HFFc6 (cell line): ENCODE results near the gene CSMD2. TPM values are rescaled to one million over a fixed set of nuclear protein-coding genes. Genes with fewer than 3 reads are reported as not detected.

ENCODE experiments used
- DNase-seq: peaks from one replicate; pipeline ENCODE4 v3.0.0-alpha.2; 2018
- H3K27ac Mint-ChIP-seq: 2 replicates; pipeline ENCODE4 v1.8.0; 2020; ENCODE audit warnings: mild to moderate bottlenecking, mixed read lengths
- H3K27me3 Mint-ChIP-seq: 2 replicates; pipeline ENCODE4 v1.8.0; 2021; ENCODE audit warnings: mild to moderate bottlenecking, moderate library complexity, mixed read lengths; ENCODE audit not compliant: insufficient read depth
- H3K36me3 Mint-ChIP-seq: 2 replicates; pipeline ENCODE4 v1.8.0; 2021; ENCODE audit warnings: low read depth, mixed read lengths
- H3K4me1 Mint-ChIP-seq: 2 replicates; pipeline ENCODE4 v1.8.0; 2020; ENCODE audit warnings: low read depth, mixed read lengths
- H3K4me3 Mint-ChIP-seq: 2 replicates; pipeline ENCODE4 v1.8.0; 2020; ENCODE audit warnings: mild to moderate bottlenecking, moderate library complexity, mixed read lengths
- H3K9me3 Mint-ChIP-seq: 2 replicates; pipeline ENCODE4 v1.8.0; 2020; ENCODE audit warnings: mild to moderate bottlenecking, mixed read lengths
- total RNA-seq, 6 experiments: library from RNA; stranded (reverse); fragmentation: NEBNext Ultra II Directional; extraction: Animal tissue kit (Norgen Biotek cat#: 25700); gene quantifications; 2 replicates in 1 of 6; 3 replicates in 5 of 6; pipeline ENCODE4 v1.2.3, GENCODE V29; 2021
- TF ChIP-seq, protein P1 (sequence below): fragments of 200-600 bp; sonication (generic); IDR thresholded peaks from 2 replicates; pipeline ENCODE4 v1.5.0; 2021; ENCODE audit warnings: antibody characterized with exemption, mild to moderate bottlenecking

Gene CSMD2
- total RNA-seq, 6 experiments from 2014 or later = 0.77 to 3.2 (median 1.2) TPM

DNA sequence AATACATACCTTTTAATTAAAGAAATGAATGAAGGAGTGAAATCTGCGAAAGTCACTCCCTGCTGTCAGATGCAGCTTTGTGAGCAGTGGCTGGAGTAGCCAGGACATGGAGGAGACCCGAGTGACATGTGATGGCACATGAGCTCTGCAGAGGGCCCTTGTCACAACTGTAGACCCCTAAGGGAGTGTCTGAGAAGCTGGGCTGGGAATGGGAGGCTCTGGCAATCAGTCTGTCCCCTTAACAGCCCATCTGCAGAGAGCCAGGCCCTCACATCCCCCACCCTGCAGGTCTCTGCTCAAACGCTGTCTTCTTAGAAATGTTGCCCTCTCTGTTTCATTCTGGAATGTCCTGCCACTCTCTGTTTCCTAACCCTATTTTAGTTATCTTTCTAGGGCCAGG, 176.9 kb downstream of the CSMD2 start:
- Mint-ChIP-seq H3K4me1 (peaks cover 16% of the 10 kb centered on the region; the same call in 1 of the 2 replicates), H3K27ac (no peak overlapping the region), H3K9me3 (peaks cover 8% of the 10 kb centered on the region), H3K4me3 (no peak overlapping the region), H3K36me3 (no peaks in the 10 kb centered on the region), H3K27me3 (no peaks in the 10 kb centered on the region)
- TF ChIP-seq, protein P1, sequence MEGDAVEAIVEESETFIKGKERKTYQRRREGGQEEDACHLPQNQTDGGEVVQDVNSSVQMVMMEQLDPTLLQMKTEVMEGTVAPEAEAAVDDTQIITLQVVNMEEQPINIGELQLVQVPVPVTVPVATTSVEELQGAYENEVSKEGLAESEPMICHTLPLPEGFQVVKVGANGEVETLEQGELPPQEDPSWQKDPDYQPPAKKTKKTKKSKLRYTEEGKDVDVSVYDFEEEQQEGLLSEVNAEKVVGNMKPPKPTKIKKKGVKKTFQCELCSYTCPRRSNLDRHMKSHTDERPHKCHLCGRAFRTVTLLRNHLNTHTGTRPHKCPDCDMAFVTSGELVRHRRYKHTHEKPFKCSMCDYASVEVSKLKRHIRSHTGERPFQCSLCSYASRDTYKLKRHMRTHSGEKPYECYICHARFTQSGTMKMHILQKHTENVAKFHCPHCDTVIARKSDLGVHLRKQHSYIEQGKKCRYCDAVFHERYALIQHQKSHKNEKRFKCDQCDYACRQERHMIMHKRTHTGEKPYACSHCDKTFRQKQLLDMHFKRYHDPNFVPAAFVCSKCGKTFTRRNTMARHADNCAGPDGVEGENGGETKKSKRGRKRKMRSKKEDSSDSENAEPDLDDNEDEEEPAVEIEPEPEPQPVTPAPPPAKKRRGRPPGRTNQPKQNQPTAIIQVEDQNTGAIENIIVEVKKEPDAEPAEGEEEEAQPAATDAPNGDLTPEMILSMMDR = no peak
- no peak for DNase-seq

DNA sequence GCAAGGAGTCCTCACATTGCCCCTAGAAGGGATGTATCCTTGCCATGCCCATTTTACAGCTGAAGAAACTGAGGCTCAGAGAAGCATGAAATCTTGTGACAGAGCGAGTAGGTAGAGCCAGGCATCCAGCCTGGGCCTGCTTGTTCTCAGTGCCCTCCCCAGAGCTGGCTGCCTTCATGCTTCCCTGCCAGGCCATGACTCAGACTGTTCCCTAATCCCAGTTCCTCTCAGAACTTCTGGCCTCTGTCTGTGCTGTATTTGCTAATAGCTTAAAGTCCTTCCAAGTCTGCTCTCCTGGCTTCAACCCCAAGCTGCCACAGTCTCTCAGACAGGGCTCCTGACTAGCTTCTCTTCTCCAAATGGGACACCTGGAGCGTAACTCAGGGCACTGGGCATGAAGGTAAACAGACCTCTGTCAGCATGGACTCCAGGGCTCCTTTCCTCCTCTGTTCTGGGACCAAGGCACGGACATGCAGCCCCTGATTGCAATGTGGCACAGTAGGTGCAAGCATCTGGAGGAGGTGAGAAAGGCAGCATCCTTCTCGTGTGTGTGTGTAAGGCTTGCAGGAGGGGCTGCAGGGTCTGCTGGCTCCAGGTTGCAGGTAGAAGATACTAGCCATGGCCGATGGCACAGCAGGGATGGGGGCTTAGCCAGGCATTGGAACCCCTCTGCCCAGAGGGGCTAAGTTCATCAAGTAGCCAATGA, 178.5 kb downstream of the CSMD2 start:
- peak; percentile 59 for DNase-seq
- TF ChIP-seq, protein P1 = no peak
- H3K36me3 Mint-ChIP-seq = peaks cover 5% of the 10 kb centered on the region; the same call in 1 of the 2 replicates
- H3K4me1 Mint-ChIP-seq = peaks cover 16% of the 10 kb centered on the region; the same call in 1 of the 2 replicates
- H3K9me3 Mint-ChIP-seq = peaks cover 13% of the 10 kb centered on the region
- peak overlapping the region; percentile 32; the same call in 1 of the 2 replicates for H3K27ac Mint-ChIP-seq
- no peak overlapping the region for H3K4me3 Mint-ChIP-seq
- H3K27me3 Mint-ChIP-seq = no peaks in the 10 kb centered on the region

DNA sequence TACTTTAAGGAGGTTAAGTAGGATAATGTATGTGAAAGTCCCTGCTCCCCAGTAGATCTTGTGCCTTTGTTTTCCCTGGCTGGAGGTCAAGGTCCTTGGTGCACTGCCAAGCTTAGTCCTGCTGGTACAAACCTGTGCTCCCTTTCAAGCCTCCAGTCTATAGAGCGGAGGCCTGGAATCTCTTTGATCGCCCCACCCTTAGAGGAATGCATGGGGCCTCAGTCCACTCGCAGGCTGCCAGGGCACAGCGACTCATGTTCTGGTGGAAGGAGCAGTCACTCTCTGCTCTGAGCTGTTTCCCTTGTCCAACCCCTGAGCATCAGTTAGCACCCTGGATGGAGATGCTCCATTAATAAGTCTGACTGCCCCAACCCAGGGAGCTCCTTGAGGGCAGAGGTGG, 179.4 kb downstream of the CSMD2 start:
- H3K27ac Mint-ChIP-seq = peak overlapping the region; percentile 45; the same call in 1 of the 2 replicates
- H3K27me3 Mint-ChIP-seq = no peaks in the 10 kb centered on the region; the same call in none of the 2 replicates
- H3K36me3 Mint-ChIP-seq = peaks cover 7% of the 10 kb centered on the region; the same call in 1 of the 2 replicates
- H3K9me3 Mint-ChIP-seq = peaks cover 15% of the 10 kb centered on the region
- no peak overlapping the region for H3K4me3 Mint-ChIP-seq
- DNase-seq = peak; percentile 64
- H3K4me1 Mint-ChIP-seq = peaks cover 16% of the 10 kb centered on the region; the same call in 1 of the 2 replicates
- TF ChIP-seq, protein P1 = no peak

DNA sequence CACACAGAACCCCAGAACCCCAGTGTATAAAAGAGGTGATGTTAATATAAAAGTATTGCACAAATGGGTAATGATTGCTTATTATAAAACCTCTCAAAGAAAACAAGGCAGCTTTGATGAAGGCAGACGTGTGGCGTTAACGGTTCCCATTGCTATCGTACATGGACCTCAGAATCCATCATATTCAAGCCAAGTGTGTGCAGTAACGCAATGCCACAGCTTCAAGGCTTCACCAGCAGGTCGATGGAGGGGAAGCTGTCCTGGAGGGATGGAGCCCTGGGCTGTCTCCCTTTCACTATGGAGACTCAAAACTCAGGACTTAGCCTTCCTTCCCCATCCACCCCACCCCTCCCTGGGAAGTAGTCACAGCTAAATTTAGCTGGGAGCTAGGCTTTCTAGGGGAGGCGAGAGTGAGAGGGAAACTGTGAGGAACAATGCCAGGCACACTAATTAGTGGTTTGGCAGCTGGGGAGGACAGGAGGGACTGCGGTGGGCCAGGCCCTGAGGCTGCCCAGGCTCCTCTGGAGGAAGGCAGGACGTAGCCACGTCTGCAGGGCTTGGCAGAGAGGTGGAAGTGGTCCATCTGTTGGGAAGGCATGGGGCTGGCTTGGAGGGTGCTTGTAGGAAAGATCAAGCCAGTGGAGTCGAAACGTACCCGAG, 180.0 kb downstream of the CSMD2 start:
- Mint-ChIP-seq H3K4me1 (peaks cover 16% of the 10 kb centered on the region; the same call in 1 of the 2 replicates), H3K9me3 (peaks cover 18% of the 10 kb centered on the region), H3K36me3 (peaks cover 7% of the 10 kb centered on the region; the same call in 1 of the 2 replicates), H3K27me3 (no peaks in the 10 kb centered on the region; the same call in none of the 2 replicates), H3K4me3 (no peak overlapping the region), H3K27ac (peak overlapping the region; percentile 45; the same call in 1 of the 2 replicates)
- TF ChIP-seq, protein P1 = no peak
- DNase-seq = no peak

DNA sequence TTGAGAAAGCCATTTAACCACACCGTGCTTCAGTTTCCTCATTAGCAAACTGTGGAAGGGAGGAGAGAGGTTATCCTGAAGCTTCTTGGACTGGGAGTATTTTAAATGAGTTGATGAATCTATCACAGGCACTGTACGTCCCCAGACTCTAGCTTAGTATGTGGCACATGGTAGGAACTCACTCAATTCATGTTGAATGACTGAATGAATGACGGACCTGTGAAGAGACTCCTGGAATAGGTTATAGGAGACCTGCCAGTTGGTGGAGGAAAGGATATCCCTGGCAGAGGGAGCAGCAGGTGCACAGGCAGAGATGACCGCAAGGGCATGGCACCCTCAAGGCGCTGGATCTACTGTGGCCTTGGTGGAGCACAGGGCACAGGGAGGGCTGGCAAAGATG, 182.6 kb downstream of the CSMD2 start:
- H3K4me1 Mint-ChIP-seq = peaks cover 16% of the 10 kb centered on the region; the same call in 1 of the 2 replicates
- peaks cover 14% of the 10 kb centered on the region for H3K9me3 Mint-ChIP-seq
- peaks cover 7% of the 10 kb centered on the region; the same call in 1 of the 2 replicates for H3K36me3 Mint-ChIP-seq
- no peaks in the 10 kb centered on the region; the same call in none of the 2 replicates for H3K27me3 Mint-ChIP-seq
- TF ChIP-seq, protein P1 = no peak
- H3K27ac Mint-ChIP-seq = no peak overlapping the region
- H3K4me3 Mint-ChIP-seq = no peak overlapping the region
- no peak for DNase-seq
